ENCODE results near the gene OR10G6.

OR10G6 gene

GRCh38 chr11:123945132-123945531 lies 49.8 kb downstream of the OR10G6 start:
- DNase-seq (ENCODE audit: low spot score), result no peak
- TF ChIP-seq CTCF (IDR thresholded peaks at IDR 0.05; ENCODE audit: extremely low read depth, insufficient read depth, missing control alignments), result no peak
- in situ Hi-C loops (cut with MboI; ENCODE audit: low pct_unique_long_range_greater_than_20kb, low sequenced_read_pairs, unreplicated experiment), result no loop called here
